Stomach smooth muscle (tissue), 2 donors: ENCODE results near the gene DYNC1I1.

Experiments
- H3K27ac ChIP-seq: one replicate; pipeline ENCODE4 v1.7.0; 2013; ENCODE audit warnings: mild to moderate bottlenecking, low read length, inconsistent platforms
- H3K27me3 ChIP-seq, 2 donors: one replicate each; pipeline ENCODE4 v1.7.0; 2013; ENCODE audit warnings: low read length in 2 of 2; ENCODE audit not compliant: insufficient read depth in 2 of 2, control insufficient read depth in 1 of 2
- H3K36me3 ChIP-seq, 2 donors: one replicate each; pipeline ENCODE4 v1.7.0; 2013; ENCODE audit warnings: low read length in 2 of 2; ENCODE audit not compliant: control insufficient read depth in 2 of 2, insufficient read depth in 2 of 2
- H3K4me1 ChIP-seq: one replicate; pipeline ENCODE4 v1.7.0; 2013; ENCODE audit warnings: low read length; ENCODE audit not compliant: control insufficient read depth, insufficient read depth
- H3K4me3 ChIP-seq, 2 donors: one replicate each; pipeline ENCODE4 v1.7.0; 2013; ENCODE audit warnings: low read length in 2 of 2
- H3K9ac ChIP-seq, 2 donors: one replicate each; pipeline ENCODE4 v1.7.0; 2013; ENCODE audit warnings: low read length in 2 of 2, mild to moderate bottlenecking in 1 of 2
- H3K9me3 ChIP-seq, 2 donors: one replicate each; pipeline ENCODE4 v1.7.0; 2013; ENCODE audit warnings: low read length in 2 of 2; ENCODE audit not compliant: control insufficient read depth in 2 of 2
- donor health status: healthy.
- donor health status: Pancreatic carcinoma.

Gene DYNC1I1

DNA sequence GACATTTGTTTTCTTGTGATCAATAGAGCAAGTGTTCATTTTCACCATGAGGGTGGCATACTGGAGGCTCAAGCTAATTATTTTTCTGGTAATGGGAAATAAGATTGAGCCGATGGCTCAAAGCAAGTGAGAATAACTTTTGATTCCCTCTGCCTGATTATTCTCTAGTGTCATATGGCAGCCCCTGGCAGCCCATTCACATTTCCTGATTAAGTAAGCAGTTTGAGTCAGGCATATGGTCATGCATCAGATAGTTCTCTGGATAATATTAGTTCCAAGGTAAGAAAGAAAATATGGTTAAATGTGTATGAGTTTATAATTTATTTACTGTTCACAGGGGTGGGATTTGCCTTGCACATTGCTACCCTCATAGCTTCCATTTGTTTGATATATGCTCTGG lies 109.2 kb downstream of the DYNC1I1 start:
- Histone ChIP-seq H3K4me1 (no peaks in the 10 kb centered on the region), H3K36me3 (no peaks in the 10 kb centered on the region), H3K9me3 (no peaks in the 10 kb centered on the region), H3K4me3 (no peak overlapping the region), H3K27ac (no peak overlapping the region), H3K27me3 (no peaks in the 10 kb centered on the region), H3K9ac (no peak overlapping the region)

DNA sequence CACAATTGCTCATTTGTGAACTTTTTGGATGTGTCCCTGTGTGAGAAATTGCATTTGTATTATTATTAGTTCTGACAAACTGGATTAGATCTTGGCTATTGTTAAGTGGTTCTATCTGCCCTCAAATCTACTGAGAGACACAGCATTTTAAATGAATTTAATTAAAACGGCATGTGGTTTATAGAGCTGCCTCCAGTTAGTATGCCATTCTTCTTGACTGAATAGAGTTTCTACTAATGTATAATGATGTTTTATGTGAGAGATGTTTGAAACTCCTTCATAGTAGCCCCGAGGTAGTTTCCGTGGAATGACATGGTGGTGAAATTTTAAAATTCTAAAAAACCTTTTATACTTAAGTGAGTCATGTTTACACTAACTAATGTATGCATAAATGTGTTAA lies 110.9 kb downstream of the DYNC1I1 start:
- H3K9me3 ChIP-seq: no peaks in the 10 kb centered on the region
- no peak overlapping the region for H3K9ac ChIP-seq
- no peak overlapping the region for H3K4me3 ChIP-seq
- H3K27ac ChIP-seq: no peak overlapping the region
- H3K36me3 ChIP-seq: no peaks in the 10 kb centered on the region
- no peaks in the 10 kb centered on the region for H3K27me3 ChIP-seq
- H3K4me1 ChIP-seq: no peaks in the 10 kb centered on the region

DNA sequence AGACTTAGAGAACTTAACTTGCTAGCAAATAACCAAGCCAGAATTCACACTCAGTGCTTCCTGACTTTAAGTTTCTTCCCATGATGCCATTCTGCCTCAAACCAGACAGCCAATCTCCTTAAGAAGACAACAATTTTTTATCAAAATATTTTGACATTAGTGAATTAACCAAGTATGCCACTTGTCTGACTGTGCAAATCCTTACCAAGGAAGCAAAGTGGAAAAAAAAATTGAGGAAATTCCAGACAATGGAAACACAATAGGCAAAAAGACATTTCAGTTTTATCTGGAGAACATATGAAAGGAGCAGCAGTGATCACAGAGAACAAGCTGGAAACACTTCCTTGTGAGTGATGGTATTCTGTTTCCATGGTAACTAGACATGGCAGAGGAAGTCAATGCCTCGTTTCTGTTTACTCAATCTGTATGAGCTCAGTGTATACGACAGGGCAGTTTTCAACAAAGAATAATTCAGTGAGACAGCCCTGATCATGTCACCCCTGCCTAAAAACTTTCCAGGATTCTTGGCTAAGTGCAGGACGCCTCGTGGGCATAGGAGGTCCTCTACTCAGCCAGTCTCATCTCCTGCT lies 114.2 kb downstream of the DYNC1I1 start:
- H3K27me3 ChIP-seq: no peaks in the 10 kb centered on the region

DNA sequence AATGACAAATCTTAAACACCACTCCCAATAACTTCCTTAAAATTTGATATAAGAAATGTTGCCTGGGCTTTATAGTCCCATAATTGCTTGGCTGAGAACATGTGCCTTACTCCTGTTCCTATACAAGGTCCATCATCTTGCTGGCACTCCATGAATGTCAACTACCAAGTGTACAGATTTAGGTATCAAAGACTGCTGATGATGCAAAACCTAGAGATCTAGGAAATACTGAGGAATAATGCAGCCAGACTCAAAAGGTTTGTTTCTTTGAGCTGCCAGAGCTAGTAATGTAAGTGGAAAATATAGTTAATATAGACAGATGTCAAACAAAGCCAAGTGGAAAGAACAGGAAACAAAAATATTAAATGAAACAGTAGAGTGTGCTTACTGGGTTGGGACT lies 121.1 kb downstream of the DYNC1I1 start:
- Histone ChIP-seq H3K4me1 (no peaks in the 10 kb centered on the region), H3K4me3 (no peak overlapping the region), H3K9ac (no peak overlapping the region), H3K9me3 (no peaks in the 10 kb centered on the region), H3K27ac (no peak overlapping the region), H3K36me3 (no peaks in the 10 kb centered on the region), H3K27me3 (no peaks in the 10 kb centered on the region)

More for the DNA sequence above, 114.2 kb downstream of the DYNC1I1 start:
- H3K9ac ChIP-seq: no peak overlapping the region
- no peak overlapping the region for H3K27ac ChIP-seq
- no peaks in the 10 kb centered on the region for H3K9me3 ChIP-seq
- no peaks in the 10 kb centered on the region for H3K36me3 ChIP-seq
- H3K4me3 ChIP-seq: no peak overlapping the region
- no peaks in the 10 kb centered on the region for H3K4me1 ChIP-seq

DNA sequence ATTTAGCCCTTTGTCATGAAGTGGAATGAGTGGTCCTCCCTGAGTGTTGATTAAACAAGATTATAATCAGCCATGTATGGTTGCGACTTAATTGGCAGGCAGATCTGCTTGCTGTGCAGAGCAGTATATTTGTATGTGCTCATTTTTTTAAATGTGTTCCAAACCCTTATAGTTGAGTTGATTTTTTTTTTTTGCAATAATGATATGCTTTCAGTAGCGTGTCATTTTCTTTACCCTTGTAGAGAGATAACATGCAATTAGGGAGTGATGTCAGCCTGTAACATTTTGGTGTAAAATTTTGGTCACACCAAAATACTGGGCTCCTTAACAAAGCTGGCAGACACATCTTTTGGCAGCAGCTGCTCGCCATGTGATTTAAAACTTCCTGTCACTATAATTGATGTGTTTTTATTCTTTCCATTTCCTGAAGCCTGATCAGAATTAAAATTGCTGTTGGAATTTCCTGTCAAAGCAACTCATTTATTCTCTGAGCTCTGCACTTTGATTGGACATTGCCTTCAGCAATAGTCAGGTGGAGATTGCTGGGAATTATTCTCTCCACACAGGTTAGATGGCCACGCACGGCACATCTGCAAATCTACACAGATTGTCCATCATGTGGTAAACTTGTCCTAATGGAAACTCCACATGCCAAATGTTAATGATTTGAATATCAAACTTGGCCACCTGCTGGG lies 125.3 kb downstream of the DYNC1I1 start:
- no peak overlapping the region for H3K9ac ChIP-seq
- H3K4me1 ChIP-seq: no peaks in the 10 kb centered on the region
- H3K36me3 ChIP-seq: no peaks in the 10 kb centered on the region
- no peaks in the 10 kb centered on the region for H3K27me3 ChIP-seq
- no peaks in the 10 kb centered on the region for H3K9me3 ChIP-seq
- no peak overlapping the region for H3K27ac ChIP-seq
- H3K4me3 ChIP-seq: no peak overlapping the region

DNA sequence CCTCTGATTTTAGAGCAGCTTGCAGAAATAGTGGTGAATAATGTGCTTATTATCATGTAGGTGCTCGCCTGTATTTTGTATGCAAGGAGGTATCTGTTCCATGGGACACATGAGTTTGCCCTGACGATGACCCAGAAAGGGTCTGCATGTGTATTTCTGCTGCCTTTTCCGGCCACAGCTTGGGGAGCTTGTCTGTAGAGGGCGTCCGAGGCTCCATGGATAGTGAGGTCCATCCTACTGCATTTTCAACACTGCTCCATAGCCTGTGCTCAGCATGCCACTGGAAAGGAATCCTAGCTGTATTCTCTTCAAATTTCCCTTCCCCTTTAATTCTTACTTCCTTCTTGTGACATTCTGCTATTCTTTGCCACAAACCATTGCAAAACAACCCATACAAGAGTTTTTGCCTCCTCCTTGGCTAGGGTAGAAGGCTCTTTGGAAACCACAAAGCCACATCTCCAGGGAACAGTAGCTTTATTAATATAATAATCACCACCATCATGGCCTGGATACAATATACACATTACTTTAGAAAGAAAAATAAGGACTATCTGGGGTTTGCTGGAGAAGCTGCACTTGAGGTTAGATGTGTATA lies 127.7 kb downstream of the DYNC1I1 start:
- H3K9ac ChIP-seq: no peak overlapping the region
- H3K27me3 ChIP-seq: no peaks in the 10 kb centered on the region
- no peaks in the 10 kb centered on the region for H3K4me1 ChIP-seq
- H3K9me3 ChIP-seq: no peaks in the 10 kb centered on the region
- H3K4me3 ChIP-seq: no peak overlapping the region
- H3K36me3 ChIP-seq: no peaks in the 10 kb centered on the region
- no peak overlapping the region for H3K27ac ChIP-seq

DNA sequence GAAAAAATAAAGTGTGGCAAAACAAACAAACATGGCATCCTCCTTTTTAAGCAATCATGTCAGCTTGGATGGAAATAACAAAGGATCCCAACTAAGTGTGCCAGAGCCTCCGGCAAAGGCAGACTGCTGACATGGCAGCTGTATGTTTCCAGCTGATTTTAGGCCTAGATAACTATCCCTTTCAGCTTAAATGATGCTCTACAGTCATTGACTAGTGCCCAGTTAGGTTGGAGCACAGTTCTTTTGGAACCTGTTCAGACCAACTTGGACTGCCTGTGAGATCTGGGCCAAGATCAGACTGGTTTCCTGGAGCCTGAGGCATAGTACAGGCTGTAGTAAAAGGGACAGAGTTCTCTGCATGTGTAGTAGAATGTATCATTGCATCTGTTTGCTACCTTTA lies 128.7 kb downstream of the DYNC1I1 start:
- no peak overlapping the region for H3K4me3 ChIP-seq
- no peaks in the 10 kb centered on the region for H3K9me3 ChIP-seq
- no peaks in the 10 kb centered on the region for H3K36me3 ChIP-seq
- H3K4me1 ChIP-seq: no peaks in the 10 kb centered on the region
- no peak overlapping the region for H3K27ac ChIP-seq
- no peaks in the 10 kb centered on the region for H3K27me3 ChIP-seq
- H3K9ac ChIP-seq: no peak overlapping the region

DNA sequence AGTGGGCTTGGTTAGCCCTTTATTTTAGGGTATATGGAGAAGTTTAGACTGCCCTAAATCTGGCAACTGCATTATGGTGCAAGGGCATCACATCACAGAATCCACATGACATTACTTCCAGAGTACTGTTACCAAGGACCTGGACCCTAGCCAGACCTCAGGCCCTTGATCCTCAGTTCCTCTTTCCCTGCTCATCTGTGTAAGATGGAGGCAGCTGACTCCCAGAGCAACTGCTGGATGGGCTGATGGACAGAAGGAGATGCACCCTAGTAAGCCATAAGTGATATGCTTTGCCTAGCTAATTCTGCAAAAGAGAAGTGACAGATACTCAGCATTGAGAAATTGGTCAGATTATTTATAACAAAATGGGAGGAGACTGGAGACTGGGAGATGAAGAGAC lies 131.7 kb downstream of the DYNC1I1 start:
- Histone ChIP-seq H3K27me3 (no peaks in the 10 kb centered on the region), H3K4me1 (no peaks in the 10 kb centered on the region), H3K9me3 (no peaks in the 10 kb centered on the region), H3K9ac (no peak overlapping the region), H3K4me3 (no peak overlapping the region), H3K36me3 (no peaks in the 10 kb centered on the region), H3K27ac (no peak overlapping the region)

DNA sequence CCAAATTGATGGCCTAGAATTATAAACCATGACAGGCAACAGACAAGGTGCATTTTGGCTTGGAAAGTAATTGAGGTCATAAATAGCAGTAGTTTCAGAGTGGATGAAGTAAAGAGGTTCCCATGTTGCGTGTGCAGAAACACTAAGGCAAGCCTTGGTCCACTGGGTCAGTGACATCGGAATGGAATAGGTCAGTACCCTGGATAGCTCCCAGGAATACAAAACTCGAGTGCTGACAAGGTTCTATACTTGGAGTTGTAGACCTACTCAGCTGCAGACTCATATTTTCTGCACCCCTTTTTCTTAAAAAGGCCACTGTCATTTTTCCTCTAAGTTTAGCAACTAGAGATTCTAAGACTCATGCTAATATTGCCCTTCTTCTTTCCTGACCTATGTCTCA lies 132.8 kb downstream of the DYNC1I1 start:
- Histone ChIP-seq H3K4me1 (no peaks in the 10 kb centered on the region), H3K9me3 (no peaks in the 10 kb centered on the region), H3K27ac (no peak overlapping the region), H3K9ac (no peak overlapping the region), H3K36me3 (no peaks in the 10 kb centered on the region), H3K27me3 (no peaks in the 10 kb centered on the region), H3K4me3 (no peak overlapping the region)

DNA sequence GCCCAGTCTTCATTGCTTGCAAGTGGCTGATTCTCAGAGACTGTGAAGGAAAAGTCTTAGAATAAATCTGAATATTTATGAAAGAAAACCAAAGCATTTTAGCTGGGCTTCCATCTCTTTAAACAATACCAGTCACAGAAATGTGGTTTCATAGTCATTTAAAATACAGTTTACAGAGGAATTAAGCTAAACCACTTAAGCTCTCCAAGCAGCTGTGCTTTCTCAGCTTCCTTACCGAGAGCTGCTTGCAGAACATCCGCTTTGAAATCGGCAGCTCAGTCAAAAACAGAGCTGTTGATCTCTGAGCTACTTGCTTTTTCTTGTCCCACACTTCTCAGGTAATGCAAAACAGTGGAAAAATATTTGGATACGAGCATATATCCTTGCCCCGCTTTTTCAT lies 134.5 kb downstream of the DYNC1I1 start:
- no peak overlapping the region for H3K4me3 ChIP-seq
- H3K36me3 ChIP-seq: no peaks in the 10 kb centered on the region
- no peak overlapping the region for H3K9ac ChIP-seq
- no peak overlapping the region for H3K27ac ChIP-seq
- no peaks in the 10 kb centered on the region for H3K4me1 ChIP-seq
- no peaks in the 10 kb centered on the region for H3K27me3 ChIP-seq
- H3K9me3 ChIP-seq: no peaks in the 10 kb centered on the region

DNA sequence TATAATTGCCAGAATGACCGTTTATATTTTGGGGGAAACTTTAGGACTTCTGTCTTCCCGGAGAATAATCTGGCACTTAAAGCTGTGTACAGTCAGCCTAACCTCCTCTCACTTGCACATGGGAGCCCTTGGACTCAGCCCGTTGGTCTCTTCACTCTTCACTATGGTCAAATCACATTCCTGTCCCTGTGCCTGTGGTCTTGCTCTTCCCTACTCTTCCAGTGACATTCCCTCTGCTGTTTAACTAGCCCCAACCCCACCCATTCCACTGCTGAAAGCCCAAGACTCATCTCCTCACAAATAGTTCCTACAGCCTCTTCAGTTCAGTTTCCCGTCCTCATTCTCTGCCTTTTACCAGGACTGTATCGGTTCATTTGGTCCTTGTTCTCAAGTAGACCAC lies 135.0 kb downstream of the DYNC1I1 start:
- no peak overlapping the region for H3K4me3 ChIP-seq
- H3K27me3 ChIP-seq: no peaks in the 10 kb centered on the region
- H3K9me3 ChIP-seq: no peaks in the 10 kb centered on the region
- H3K4me1 ChIP-seq: no peaks in the 10 kb centered on the region
- H3K36me3 ChIP-seq: no peaks in the 10 kb centered on the region
- H3K27ac ChIP-seq: no peak overlapping the region
- H3K9ac ChIP-seq: no peak overlapping the region
